ENCODE measurements around the gene CYFIP1.

CYFIP1 gene

GRCh38 chr15:22918056-22918455, 62.1 kb downstream of the CYFIP1 start:
- no peak for DNase-seq (ENCODE audit: low read depth)

GRCh38 chr15:22917556-22917955, 62.6 kb downstream of the CYFIP1 start:
- DNase-seq (ENCODE audit: low read depth), result no peak

GRCh38 chr15:22916606-22917350, 63.4 kb downstream of the CYFIP1 start:
- DNase-seq (ENCODE audit: low read depth), result no peak

GRCh38 chr15:22915866-22916515, 64.2 kb downstream of the CYFIP1 start:
- DNase-seq (ENCODE audit: low read depth), result no peak

GRCh38 chr15:22913646-22914380, 66.4 kb downstream of the CYFIP1 start:
- no peak for DNase-seq (ENCODE audit: low read depth)

GRCh38 chr15:22912256-22912655, 67.9 kb downstream of the CYFIP1 start:
- no peak for DNase-seq (ENCODE audit: low read depth)

GRCh38 chr15:22911306-22911705, 68.9 kb downstream of the CYFIP1 start:
- DNase-seq (ENCODE audit: low read depth), result no peak

- no peak for DNase-seq (ENCODE audit: low read depth)
These were observed 71.3 kb downstream of the CYFIP1 start for GRCh38 chr15:22908830-22909229.

GRCh38 chr15:22907161-22907950, 72.8 kb downstream of the CYFIP1 start:
- DNase-seq (ENCODE audit: low read depth), result no peak

GRCh38 chr15:22904736-22905135, 75.4 kb downstream of the CYFIP1 start:
- no peak for DNase-seq (ENCODE audit: low read depth)

- DNase-seq (ENCODE audit: low read depth), result no peak
These were observed 76.1 kb downstream of the CYFIP1 start for GRCh38 chr15:22903961-22904534.

- no peak for DNase-seq (ENCODE audit: low read depth)
These were observed 76.7 kb downstream of the CYFIP1 start for GRCh38 chr15:22903427-22903826.

GRCh38 chr15:22902981-22903380, 77.2 kb downstream of the CYFIP1 start:
- DNase-seq (ENCODE audit: low read depth), result no peak

- no peak for DNase-seq (ENCODE audit: low read depth)
These were observed 77.6 kb downstream of the CYFIP1 start for GRCh38 chr15:22902578-22902977.

GRCh38 chr15:22902046-22902445, 78.1 kb downstream of the CYFIP1 start:
- no peak for DNase-seq (ENCODE audit: low read depth)

GRCh38 chr15:22895465-22896190, 84.5 kb downstream of the CYFIP1 start:
- DNase-seq (ENCODE audit: low read depth), result no peak

GRCh38 chr15:22893881-22894280, 86.3 kb downstream of the CYFIP1 start:
- no peak for DNase-seq (ENCODE audit: low read depth)

- DNase-seq (ENCODE audit: low read depth), result no peak
These were observed 87.1 kb downstream of the CYFIP1 start for GRCh38 chr15:22893081-22893480.

- no peak for DNase-seq (ENCODE audit: low read depth)
These were observed 87.8 kb downstream of the CYFIP1 start for GRCh38 chr15:22892333-22892732.

GRCh38 chr15:22891426-22892210, 88.5 kb downstream of the CYFIP1 start:
- no peak for DNase-seq (ENCODE audit: low read depth)
